ENCODE results near the gene GALNT15.

GALNT15 gene

DNA sequence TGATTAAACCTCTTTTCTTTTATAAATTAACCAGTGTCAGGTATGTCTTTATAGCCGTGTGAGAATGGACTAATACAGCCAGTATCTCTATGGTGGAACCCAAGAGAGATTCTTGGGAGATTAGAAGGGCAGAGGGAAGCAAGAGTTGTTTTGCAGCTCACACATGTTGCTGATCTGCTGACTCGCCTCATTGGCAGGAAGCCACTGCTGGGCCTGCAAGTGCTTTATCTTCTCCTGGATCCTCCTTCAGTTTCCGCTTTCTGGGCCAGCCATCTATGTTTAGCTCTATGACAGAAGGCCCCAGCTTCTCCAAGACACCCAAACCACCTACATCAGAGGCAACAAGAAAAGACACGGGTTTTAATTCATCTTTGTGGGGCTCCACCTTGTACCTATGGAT, 23.4 kb upstream of the GALNT15 start:
- no peak for DNase-seq (ENCODE audit: low spot score)

DNA sequence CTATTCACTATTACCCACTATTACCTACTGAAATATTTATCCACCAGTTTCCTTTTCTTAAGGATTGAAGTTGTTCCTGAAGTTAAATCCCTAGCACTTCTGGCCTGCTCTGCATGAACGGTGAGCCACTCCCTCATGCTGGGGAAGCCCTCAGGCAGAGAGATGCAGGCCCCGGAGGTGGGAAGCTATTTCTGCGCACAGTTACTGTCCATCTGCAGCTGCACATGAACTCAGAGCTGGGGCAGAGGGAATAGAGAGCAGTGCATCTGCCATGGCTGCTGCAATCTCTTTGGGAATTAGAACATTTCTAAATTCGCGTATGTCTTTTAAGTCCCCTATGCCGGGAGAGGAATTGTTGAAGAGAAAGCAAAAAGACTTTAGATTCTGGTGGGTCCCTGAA, 6.3 kb upstream of the GALNT15 start:
- no peak for DNase-seq (ENCODE audit: low spot score)

DNA sequence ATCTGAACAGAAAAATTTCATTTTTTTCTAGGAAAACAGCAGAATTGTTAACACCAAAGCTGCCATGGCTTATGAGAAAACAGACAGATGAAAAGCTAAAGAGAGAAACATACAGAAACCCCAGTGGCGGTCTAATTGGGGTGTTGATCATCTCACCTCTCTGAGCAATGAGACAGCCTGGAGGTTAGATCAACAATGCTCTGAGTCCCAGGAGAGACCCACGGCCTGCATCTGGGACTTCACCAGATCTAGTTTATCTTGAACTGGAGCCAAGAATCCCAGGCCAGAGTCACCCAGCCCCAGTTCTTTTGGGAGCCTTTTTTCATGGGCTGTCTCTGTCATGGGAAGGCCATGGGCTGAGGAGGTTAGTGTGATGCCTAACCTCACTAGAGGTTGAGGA, 3.5 kb upstream of the GALNT15 start:
- DNase-seq (ENCODE audit: low spot score): no peak

DNA sequence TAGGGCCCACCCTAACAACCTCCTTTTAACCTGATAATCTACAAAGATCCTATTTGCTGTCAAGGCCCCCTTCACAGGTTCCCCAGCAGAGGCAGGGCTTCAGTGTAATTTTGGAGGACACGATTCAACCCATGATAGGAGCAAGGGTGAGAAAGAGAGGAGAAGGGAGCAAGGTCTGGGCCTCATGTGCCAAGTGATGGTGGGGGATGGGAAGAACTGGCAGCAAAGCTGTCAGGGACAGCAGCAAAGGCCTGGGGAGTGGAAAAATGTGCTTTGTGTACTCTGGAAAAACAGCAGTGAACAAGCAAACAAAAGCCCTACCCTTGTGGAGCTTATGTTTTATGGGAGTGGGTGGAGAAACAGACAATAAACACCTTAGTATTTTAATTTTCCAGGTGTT, 2.7 kb upstream of the GALNT15 start:
- no peak for DNase-seq (ENCODE audit: low spot score)

DNA sequence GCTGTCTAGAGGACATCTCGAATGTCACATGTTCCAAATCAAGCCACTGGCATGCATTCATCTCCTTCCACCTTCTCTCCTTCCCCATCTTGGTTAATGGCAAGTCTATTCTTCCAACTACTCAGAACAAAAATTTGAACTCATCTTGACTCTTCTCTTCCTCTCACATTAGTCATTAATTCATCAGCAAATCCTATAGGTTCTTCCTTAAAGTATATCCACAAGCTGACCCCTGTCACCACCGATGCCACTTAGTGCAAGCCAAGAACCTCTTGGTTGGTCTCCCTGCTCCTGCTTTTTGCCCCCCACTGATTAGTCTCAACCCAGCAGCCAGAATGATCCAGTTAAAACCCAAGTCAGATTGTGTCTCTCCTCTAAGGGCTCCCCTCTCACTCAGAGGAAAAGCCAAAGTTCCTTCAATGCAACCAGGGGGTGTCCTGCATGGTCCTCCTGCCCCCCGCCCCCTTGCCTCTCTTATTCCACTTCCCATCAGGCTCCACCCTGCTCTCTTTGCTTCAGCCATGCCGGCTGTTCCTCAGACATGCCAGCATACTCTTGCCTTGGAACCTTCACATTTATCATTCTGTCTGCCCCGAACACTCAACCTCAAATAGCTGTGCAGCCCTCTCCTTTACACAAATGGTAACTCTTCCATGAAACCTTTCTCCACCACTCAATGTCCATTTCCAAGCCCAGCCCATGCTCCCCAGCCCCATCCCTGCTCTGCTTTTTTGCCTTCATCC, 1.0 kb upstream of the GALNT15 start:
- DNase-seq (ENCODE audit: low spot score): no peak

DNA sequence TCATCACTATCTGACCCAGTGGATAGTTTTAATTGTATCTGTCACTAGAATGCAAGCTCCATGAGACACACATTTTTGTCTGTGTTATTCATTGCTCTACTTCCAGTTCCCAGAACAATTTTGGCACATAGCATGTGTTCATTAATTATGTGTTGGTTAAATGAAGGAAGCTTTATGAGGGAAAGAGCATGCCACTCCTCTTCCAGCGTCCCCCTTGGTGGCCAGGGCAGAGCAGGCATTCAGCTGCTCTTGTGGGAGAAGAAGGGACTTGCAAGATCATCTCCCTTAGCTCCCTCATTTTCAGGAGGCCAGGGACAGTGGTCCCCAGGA, 489 bp upstream of the GALNT15 start:
- DNase-seq (ENCODE audit: low spot score): no peak

DNA sequence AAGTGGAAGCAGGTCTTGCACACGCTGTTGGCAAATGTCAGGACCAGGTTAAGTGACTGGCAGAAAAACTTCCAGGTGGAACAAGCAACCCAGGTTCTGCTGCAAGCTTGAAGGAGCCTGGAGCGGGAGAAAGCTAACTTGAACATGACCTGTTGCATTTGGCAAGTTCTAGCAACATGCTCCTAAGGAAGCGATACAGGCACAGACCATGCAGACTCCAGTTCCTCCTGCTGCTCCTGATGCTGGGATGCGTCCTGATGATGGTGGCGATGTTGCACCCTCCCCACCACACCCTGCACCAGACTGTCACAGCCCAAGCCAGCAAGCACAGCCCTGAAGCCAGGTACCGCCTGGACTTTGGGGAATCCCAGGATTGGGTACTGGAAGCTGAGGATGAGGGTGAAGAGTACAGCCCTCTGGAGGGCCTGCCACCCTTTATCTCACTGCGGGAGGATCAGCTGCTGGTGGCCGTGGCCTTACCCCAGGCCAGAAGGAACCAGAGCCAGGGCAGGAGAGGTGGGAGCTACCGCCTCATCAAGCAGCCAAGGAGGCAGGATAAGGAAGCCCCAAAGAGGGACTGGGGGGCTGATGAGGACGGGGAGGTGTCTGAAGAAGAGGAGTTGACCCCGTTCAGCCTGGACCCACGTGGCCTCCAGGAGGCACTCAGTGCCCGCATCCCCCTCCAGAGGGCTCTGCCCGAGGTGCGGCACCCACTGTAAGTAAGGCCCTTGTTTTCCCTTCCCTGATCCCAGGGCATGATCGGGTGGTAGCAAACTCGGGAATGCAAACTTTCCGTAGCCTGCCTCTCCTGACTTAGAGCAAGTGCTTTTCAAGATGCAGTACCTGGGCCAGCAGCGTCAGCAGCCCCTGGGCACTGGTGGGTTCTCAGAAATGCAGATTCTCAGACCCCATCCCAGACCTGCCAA, 759 bp downstream of the GALNT15 start:
- DNase-seq (ENCODE audit: low spot score): no peak

DNA sequence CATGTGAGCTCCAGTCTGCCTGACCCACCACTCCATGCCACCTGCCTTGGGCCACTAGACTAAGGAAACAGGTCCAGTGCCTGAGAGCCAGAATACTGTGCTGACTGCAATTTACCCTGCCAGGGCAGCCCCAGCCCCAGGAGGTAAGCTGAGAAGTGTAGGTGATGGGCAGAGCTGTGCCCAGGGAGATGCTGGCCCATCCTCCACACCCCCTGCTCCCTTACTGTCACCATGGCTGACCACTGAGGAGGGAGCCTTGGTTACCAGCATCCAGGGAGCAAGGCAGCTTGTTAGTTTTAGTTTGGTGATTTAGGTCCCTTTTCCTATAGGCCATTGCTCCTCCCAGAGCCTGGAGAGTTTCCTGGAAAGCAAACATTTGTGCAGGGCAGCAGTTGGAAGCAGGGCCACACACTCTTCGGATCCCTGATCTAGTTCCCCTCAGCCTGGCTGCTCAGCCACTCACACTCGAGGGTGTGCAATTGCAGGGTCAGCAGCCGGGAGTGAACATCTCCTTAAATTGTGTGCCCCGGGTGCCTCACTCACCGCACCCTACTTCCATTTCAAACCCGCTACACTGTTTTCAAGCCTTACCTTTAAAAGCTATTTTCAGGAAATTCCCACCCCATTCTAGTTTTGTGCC, 2.0 kb downstream of the GALNT15 start:
- DNase-seq (ENCODE audit: low spot score): no peak

DNA sequence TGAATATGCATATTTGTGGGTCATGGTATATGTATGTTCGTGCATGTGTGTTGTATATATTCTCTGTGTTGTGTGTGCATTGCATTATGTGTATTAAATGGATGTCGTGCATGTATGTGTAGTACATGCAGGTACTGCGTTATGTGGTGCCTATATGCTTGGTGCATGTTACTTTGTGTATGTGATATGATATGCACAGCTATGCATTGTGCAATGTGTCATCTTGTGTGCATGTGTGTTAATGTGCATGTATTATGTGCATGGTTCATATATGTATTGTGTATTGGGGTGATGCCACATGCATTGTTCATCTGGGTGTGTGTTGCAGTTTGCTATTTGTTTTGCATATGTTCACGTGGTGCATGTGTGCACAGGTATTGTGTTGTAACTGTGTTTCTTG, 2.9 kb downstream of the GALNT15 start:
- no peak for DNase-seq (ENCODE audit: low spot score)

DNA sequence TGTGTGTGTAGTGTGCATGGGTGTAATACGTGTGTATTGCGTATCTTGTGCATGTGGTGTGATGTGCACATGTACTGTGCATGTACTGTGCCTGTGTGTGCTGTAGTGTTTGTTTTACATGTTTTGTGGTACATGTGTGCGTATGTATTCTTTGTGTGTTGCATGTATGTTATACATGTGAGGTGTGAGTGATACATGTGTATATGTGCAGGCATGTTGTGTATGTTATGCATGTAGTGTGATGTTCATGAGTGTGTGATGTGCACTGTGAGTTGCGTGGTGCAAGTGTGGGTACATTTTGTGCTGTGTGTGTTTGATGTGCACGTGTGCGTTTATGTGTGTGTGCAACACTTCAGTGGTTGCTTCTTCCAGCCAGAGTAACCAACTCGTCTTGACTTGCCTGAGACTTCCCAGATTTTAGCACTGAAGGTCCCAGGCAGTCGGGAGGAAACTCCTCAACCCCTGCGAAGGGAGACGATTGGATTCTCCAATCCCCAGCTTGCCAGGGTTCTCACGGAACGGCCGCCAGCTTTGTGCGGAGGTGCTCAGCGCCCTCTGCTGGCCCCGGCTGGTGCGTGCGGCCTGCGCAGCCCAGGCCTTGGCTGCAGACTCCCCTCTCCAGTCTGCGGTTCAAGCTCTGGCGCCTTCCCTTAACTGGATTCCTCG, 3.6 kb downstream of the GALNT15 start:
- DNase-seq (ENCODE audit: low spot score): peak; percentile 93

DNA sequence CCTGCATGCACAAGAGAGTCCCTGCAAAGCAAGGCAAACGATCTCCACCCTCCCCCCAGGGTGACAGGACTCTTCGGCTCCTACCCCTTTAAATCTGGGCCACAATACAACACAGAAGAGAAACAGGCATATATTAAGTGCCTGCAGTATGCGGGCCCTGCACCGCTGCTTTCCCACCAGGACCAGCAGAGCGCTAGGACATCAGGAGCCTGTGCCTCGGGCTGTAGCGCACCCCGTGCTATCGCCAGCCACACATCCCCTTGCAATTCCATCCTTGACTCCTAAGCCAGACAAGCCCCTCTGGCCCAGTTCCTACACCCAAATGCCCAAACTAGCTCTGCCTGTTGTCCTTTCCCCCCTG, 4.1 kb downstream of the GALNT15 start:
- DNase-seq (ENCODE audit: low spot score): no peak

DNA sequence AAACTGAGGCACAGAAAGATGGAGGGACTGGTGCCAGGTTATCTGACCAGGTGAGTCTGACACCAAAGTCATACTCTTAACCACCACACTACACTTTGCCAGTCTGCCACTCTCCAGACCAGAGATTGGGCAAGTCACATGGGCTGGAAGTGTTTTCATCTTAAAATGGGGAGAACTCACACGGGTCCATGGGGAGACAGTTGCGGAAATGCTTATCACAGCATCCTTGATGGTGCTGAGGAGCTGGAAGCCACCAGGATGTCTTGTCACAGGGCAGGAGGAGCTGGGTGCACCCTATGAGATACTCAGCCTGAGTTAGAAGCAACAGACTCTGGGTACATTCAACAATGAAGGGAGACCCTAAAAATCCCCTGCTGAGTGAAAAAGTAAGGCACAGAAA, 4.8 kb downstream of the GALNT15 start:
- DNase-seq (ENCODE audit: low spot score): no peak

DNA sequence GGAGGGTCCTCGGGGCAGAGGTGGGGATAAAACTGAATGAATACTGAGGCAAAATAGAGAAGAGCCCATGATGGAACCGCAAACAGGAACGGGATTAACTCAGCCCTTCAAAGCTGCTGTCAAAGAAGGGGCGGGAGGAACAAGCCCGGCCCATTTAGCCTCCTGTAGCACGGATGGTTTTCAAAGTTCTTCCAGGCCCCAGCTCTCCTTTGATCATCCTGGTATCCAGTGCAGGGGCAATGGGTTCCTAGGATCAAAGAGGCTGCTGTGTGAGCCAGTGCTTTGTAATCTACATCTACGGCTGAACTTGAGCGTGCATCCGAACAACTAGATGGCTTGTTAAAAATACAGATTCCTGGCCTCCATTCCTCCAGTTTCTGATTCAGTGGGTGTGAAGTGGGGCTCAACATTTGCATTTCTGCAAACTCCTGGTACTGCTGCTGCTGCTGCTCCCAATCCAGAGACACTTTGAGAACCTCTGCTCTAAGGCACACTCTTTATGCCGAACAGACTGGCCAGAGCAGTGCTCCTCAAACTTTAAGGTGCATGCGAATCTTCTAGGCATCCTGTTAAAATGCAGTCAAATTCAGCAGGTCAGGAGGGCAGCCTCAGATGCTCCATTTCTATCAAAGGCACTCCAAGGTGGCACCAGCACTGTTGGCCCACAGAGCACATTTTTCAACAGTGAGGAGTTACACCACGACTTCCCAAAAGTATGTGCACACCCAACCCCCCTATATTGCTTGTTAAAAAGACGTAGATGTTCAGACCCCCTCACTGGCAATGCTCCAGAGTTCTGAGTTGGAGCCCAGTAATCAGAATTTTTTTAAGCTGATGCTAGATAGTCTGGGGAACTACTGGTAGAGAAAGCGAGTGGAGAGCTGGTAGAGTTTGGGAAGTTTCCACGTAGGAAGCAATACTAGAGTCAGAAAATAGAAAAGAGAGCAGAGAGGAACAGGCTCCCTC, 5.6 kb downstream of the GALNT15 start:
- no peak for DNase-seq (ENCODE audit: low spot score)

DNA sequence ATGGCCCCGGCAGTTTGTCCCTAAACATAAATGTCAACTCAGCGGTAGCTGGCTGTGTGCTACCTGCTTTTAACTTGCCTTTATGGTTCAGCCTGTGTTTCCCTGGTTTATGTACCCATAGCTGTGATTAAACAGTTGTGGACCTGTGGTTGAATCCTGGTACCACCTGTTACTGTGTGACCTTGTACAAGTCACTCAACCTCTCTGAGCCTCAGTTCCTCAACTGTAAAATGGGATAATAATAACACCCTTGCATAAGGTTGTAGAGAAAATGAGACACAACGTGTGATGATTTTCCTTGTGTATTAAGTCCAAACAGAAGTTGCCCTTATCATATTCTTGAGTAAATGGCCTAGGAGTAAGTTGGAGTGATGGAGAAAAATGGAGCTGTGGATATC, 6.3 kb downstream of the GALNT15 start:
- DNase-seq (ENCODE audit: low spot score): no peak

DNA sequence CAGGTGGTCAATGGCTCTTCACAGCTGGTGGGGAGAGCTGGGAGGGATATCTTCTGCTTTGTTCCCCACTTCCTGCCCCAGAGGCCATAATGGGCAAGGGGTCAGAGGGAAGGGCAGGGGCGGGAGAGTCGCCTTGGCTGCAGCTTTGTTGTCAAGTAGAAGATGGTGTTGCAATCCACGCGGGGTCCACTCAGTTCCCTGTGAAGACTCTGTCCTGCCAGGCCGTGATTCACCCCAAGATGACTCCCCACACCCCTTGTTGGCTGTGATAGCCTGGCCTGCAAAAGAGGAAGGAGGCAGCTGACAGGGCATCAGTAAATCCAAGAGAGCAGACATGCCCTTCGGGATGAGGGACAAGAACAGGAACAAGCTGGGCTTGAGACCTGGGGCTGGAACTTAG, 6.9 kb downstream of the GALNT15 start:
- DNase-seq (ENCODE audit: low spot score): no peak

DNA sequence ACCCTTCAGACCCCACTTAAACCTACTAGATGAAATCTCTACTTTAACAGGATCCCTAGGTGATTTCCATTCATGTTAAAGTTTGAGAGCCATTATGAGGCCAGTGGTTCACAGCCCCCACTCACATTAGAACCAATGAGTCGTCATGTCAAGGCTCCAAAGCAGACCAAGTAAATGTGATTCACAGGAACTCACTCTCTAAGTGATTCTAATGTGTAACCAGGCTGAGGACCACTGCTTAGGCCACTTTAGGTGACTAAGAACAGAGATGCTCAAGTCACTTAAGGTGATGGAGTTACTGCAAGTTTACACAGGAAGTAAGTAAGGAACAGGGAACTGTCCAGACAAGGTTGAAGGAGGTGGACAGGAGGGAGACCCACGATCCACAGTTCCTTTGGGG, 7.7 kb downstream of the GALNT15 start:
- no peak for DNase-seq (ENCODE audit: low spot score)

DNA sequence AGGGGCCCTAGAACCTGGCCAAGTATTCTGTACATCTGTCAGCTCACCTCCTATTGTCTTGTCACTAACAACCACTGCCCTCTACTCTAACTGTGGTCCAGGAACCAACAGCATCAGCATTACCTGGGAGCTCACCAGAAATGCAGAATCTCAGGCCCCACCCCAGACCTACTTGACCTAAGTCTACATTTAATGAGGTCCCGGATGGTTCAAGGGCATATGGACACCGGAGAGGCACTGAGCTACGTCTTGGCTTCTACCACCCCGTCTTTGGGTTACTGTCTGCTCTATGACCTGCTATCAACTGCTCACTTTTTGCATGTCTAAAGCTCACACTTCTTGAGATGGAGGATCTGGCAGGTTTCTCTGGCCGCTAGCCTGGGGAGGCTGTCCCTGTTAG, 8.1 kb downstream of the GALNT15 start:
- DNase-seq (ENCODE audit: low spot score): no peak

DNA sequence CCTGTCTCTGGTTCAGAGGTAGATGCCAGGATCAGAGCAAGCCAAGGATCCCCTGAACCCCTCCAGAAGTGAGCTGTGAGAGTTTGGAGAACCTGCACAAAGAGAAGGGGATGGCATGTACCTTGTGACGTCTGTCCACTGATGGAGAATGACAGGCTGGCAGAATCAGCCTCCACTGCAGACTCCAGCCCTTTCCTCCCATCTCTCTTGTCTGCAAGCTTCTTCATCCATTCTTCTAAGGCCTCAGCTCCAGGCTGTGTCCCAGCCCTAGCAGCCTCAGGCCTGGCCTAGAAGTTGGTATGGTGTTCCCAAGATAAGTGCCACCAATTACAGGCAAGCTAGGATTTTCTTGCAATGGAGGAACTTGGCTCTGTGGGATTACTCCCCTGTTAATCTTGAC, 8.6 kb downstream of the GALNT15 start:
- no peak for DNase-seq (ENCODE audit: low spot score)

DNA sequence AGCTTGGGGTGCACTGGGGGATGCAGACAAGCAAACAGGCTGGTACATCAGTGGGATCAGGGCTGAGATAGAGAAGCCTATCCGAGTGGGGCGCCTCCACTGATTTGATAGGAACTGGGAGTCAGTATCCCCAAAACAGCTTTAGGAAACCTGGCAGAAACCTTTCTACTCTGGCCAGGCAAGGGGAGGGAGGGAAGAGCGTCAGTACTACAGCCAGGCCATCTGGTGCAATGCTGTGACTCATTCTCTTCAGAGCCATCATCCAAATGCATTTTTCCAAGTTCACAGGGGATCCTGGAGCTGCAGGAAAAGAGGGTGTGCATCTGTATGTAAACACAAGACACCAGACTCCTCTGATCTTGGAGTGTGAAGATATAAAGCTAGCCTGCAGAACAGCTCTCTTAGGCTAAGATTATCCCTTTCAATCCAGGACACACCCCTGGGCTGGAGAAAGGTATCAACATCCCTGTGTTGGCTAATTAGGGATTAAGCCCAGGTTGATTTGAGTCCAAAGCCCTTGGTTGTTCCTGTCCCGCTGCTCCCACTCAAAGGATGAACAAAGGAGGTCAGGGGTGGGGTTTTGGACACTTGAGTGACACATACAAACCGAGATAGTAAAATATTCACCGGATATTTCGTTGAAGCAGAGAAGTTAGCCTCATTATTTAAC, 9.3 kb downstream of the GALNT15 start:
- no peak for DNase-seq (ENCODE audit: low spot score)

DNA sequence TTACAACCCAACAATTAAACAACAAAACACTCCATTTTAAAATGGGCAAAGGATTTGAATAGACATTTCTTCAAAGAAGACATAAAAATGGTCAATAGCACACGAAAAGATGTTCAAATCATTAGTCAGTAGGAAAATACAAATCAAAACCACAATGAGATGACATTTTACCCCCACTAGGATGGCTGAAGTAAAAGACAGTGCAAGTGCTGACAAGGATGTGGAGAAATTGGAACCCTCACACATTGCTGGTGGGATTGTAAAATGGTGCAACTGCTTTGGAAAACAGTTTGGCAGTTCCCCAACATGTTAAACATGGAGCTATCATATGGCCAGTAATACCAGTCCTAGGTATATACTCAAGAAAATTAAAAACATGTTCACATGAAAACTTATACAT, 11.6 kb downstream of the GALNT15 start:
- no peak for DNase-seq (ENCODE audit: low spot score)

DNA sequence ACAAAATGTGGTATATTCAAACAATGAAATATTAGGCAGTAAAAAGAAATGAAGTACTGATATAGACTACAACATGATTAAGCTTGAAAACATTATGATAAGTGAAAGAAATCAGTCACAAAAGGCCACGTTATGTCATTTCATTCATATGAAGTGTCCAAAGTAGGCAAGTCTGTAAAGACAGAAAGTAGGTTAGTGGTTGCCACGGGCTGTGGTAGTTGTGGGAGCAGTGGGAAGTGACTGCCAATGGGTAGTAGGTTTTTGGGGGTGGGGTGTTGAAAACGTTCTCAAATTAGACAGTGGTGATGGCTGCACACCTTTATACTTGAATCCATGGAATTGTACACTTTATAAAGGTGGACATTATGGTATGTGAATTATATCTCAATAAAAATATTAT, 12.1 kb downstream of the GALNT15 start:
- no peak for DNase-seq (ENCODE audit: low spot score)

Measured in HuH-7 (cell line).